Fibroblast of villous mesenchyme (primary cell): ENCODE results near the gene MUC13. TPM values are rescaled to one million over a fixed set of nuclear protein-coding genes. Genes with fewer than 3 reads are reported as not detected.

ENCODE experiments used
- DNase-seq: peaks from one replicate; pipeline ENCODE4 v3.0.0-alpha.2; 2010; ENCODE audit warnings: low read depth
- H3K4me3 ChIP-seq: 2 replicates; pipeline ENCODE4 v1.5.1; 2011; ENCODE audit warnings: low read depth, mild to moderate bottlenecking, low read length
- CTCF ChIP-seq: IDR thresholded peaks from 2 replicates; pipeline ENCODE4 v1.5.1; 2012; ENCODE audit warnings: low read depth, mild to moderate bottlenecking, low read length; ENCODE audit not compliant: insufficient read depth
- total RNA-seq: library from RNA; depleted of rRNA; stranded (reverse); fragments of >200 nt; gene quantifications from 2 replicates; pipeline ENCODE4 v1.2.3, GENCODE V29; 2012

MUC13 gene
- 0.32 TPM in 1 of 2 replicates, not detected in the other for total RNA-seq

GRCh38 chr3:124934577-124934976, at the start of gene MUC13:
TSS of gene MUC13 (minus strand) at chr3:124934751. CDS start at chr3:124934712, 39 bp downstream.
- no peak for DNase-seq
- H3K4me3 ChIP-seq: no peak within 1 kb of the TSS
- TF ChIP-seq CTCF: no peak

GRCh38 chr3:124982855-124983254, 48.3 kb upstream of the MUC13 start:
- no peak for DNase-seq
- no peak overlapping the region for H3K4me3 ChIP-seq
- no peak for TF ChIP-seq CTCF

GRCh38 chr3:124981472-124981871, 46.9 kb upstream of the MUC13 start:
- no peak for TF ChIP-seq CTCF
- DNase-seq: no peak

GRCh38 chr3:124978627-124979026, 44.1 kb upstream of the MUC13 start:
- no peak for DNase-seq
- H3K4me3 ChIP-seq: no peak overlapping the region
- no peak for TF ChIP-seq CTCF

More at GRCh38 chr3:124981472-124981871, 46.9 kb upstream of the MUC13 start:
- H3K4me3 ChIP-seq: no peak overlapping the region

GRCh38 chr3:124976383-124976782, 41.8 kb upstream of the MUC13 start:
- TF ChIP-seq CTCF: no peak
- no peak overlapping the region for H3K4me3 ChIP-seq
- no peak for DNase-seq

GRCh38 chr3:124974691-124975090, 40.1 kb upstream of the MUC13 start:
- no peak for DNase-seq
- no peak overlapping the region for H3K4me3 ChIP-seq
- TF ChIP-seq CTCF: no peak

GRCh38 chr3:124973290-124973689, 38.7 kb upstream of the MUC13 start:
- TF ChIP-seq CTCF: no peak
- DNase-seq: no peak
- H3K4me3 ChIP-seq: no peak overlapping the region
